Upper lobe of right lung (tissue), 1 donor: ENCODE measurements around the gene RTKN2. TPM values are rescaled to one million over a fixed set of nuclear protein-coding genes. Genes with fewer than 3 reads are reported as not detected.

Experiments used
- ATAC-seq: fragments of 200-7000 bp; cut with Tn5 transposase; one replicate; pipeline ENCODE4 v1.9.1; 2020; ENCODE audit warnings: mild to moderate bottlenecking, moderate library complexity
- DNase-seq: peaks from one replicate; pipeline ENCODE4 v3.0.0-alpha.2; 2020
- H3K27ac ChIP-seq: fragments of 200-600 bp; one replicate; pipeline ENCODE4 v1.8.0; 2022
- H3K27me3 ChIP-seq: fragments of 200-600 bp; one replicate; pipeline ENCODE4 v1.8.0; 2022; ENCODE audit warnings: mild to moderate bottlenecking
- H3K36me3 ChIP-seq: fragments of 200-600 bp; one replicate; pipeline ENCODE4 v1.8.0; 2022
- H3K4me1 ChIP-seq: fragments of 200-600 bp; one replicate; pipeline ENCODE4 v1.8.0; 2022
- H3K4me3 ChIP-seq: fragments of 200-600 bp; one replicate; pipeline ENCODE4 v1.8.0; 2022; ENCODE audit warnings: mild to moderate bottlenecking
- H3K9me3 ChIP-seq: fragments of 200-600 bp; one replicate; pipeline ENCODE4 v1.8.0; 2022
- intact Hi-C: fragments of 100-400 bp; cut with DNase I; formaldehyde crosslinking; loops from one replicate; pipeline ENCODE4 v1.11.0; 2022
- total RNA-seq: library from RNA; stranded (reverse); fragmentation: NEBNext Ultra II Directional; extraction: Animal tissue kit (Norgen Biotek cat#: 25700); gene quantifications from one replicate; pipeline ENCODE4 v1.2.1, GENCODE V29; 2021
- TF ChIP-seq, protein P1 (sequence below): fragments of 200-600 bp; IDR thresholded peaks from one replicate; pipeline ENCODE4 v1.8.0; 2022; ENCODE audit warnings: antibody characterized with exemption
- donor health status: DM: no; HTN: yes; CAD: no; lungs with severe emphysema.

Gene RTKN2
- total RNA-seq, 1 donor from 2014 or later = 93.7 TPM

DNA sequence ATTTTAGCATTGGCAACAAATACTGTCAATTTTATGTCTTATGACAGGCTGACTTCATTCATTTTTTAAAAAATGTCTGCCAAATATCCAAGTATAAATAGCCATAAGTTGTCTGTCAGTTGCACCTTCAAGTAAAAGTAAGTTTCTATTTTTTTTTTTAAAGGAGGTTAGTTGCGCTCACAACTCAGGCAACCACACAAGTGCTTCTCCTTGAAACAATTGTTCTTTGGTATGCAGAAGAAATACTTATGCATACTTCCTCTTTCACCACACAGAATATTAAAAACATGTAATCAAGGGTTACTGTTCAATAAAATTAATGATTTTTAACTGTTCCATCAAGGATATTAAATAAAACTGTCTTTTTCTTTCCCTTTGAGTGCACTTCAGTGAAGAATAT, 97.9 kb downstream of the RTKN2 start:
- Histone ChIP-seq H3K27ac (no peak overlapping the region), H3K9me3 (no peaks in the 10 kb centered on the region), H3K36me3 (no peaks in the 10 kb centered on the region), H3K27me3 (no peaks in the 10 kb centered on the region), H3K4me1 (peaks cover 7% of the 10 kb centered on the region), H3K4me3 (no peak overlapping the region)
- ATAC-seq (peak; percentile 41), DNase-seq (no peak)
- intact Hi-C loops = no loop called here
- TF ChIP-seq, protein P1, sequence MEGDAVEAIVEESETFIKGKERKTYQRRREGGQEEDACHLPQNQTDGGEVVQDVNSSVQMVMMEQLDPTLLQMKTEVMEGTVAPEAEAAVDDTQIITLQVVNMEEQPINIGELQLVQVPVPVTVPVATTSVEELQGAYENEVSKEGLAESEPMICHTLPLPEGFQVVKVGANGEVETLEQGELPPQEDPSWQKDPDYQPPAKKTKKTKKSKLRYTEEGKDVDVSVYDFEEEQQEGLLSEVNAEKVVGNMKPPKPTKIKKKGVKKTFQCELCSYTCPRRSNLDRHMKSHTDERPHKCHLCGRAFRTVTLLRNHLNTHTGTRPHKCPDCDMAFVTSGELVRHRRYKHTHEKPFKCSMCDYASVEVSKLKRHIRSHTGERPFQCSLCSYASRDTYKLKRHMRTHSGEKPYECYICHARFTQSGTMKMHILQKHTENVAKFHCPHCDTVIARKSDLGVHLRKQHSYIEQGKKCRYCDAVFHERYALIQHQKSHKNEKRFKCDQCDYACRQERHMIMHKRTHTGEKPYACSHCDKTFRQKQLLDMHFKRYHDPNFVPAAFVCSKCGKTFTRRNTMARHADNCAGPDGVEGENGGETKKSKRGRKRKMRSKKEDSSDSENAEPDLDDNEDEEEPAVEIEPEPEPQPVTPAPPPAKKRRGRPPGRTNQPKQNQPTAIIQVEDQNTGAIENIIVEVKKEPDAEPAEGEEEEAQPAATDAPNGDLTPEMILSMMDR = no peak

DNA sequence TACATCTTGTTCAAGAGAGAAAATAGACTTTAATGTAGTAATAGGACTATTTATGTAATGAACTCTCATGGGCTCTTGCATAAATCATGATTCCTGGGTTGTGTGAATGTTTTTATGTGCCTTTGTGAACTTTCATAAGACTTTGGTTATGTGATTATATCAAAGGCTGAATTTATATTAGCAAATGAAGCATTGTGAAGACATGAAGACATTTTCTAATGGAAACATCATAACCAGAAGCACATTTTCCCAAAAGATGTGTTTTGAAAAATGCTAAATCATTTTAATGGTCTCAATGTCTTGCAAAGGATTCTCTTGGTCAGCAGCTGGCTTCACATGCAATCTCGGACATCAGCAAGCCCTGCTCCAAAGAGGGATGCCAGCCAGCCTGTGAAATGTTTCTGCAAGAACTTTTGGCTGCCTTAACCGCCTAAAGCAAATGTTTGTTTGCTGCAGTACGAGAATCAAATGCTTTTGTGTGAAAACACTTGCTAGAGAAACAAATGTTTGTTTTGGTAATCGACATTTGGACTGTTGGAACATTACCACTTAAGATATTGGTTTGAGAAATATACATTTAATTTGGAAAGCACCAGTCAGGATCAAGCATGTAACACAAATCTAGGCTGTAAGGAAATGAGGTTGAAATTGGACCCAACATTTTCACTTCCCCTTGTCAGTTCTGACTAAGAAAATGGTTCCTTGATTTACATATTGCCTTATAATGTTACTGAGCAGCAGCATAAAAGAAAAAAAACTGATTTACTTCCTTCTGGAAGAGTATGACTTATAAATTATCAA, 102.1 kb downstream of the RTKN2 start:
- DNase-seq (no peak), ATAC-seq (peak; percentile 49)
- intact Hi-C loops = no loop called here
- H3K9me3 ChIP-seq = no peaks in the 10 kb centered on the region
- no peak overlapping the region for H3K27ac ChIP-seq
- TF ChIP-seq, protein P1 = no peak
- no peaks in the 10 kb centered on the region for H3K27me3 ChIP-seq
- H3K36me3 ChIP-seq = no peaks in the 10 kb centered on the region
- H3K4me3 ChIP-seq = no peak overlapping the region
- peaks cover 7% of the 10 kb centered on the region for H3K4me1 ChIP-seq

DNA sequence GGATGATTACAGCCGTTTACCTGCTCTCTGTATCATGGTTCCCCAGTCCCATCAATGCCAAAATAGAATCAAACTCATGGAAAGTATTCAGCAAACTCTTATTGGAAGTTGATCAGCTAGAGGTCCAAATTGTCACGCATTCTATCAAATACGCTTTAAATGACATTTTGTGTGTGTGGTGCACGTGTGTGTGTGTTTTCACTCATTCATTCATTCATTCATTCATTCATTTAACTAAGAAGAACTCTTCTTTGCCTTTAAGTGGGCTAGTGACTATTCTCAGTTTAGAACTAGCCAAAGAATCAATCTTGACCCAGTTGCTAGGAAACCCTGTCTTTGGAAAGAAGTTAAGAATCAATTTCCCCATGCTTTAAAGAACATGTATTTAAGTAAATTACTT, 102.8 kb downstream of the RTKN2 start:
- no peaks in the 10 kb centered on the region for H3K36me3 ChIP-seq
- TF ChIP-seq, protein P1 = no peak
- H3K4me1 ChIP-seq = peaks cover 7% of the 10 kb centered on the region
- DNase-seq = no peak
- H3K27ac ChIP-seq = no peak overlapping the region
- H3K9me3 ChIP-seq = no peaks in the 10 kb centered on the region
- intact Hi-C loops = no loop called here
- no peaks in the 10 kb centered on the region for H3K27me3 ChIP-seq
- no peak for ATAC-seq
- no peak overlapping the region for H3K4me3 ChIP-seq

DNA sequence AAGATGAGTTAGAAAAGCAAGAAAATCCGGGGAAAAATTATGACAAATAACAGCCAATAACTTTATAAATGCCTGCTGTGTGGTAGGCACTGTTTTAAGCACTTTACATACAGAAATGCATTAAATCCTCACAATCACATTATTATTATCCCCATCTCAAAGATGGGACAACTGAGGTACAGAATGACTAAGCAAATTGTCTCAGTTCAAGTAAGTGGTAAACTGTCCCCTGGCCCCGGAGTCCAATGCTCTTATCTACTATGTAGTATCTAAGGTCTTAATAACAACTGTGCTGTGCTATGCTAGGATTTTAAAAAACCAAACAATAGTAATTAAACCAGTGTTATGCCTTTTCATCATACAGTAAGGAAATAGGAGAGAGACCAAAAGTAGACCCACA, 105.6 kb downstream of the RTKN2 start:
- intact Hi-C loops = no loop called here
- Histone ChIP-seq H3K27ac (no peak overlapping the region), H3K9me3 (no peaks in the 10 kb centered on the region), H3K4me3 (no peak overlapping the region), H3K36me3 (no peaks in the 10 kb centered on the region), H3K4me1 (peaks cover 7% of the 10 kb centered on the region), H3K27me3 (no peaks in the 10 kb centered on the region)
- DNase-seq (no peak), ATAC-seq (no peak)
- TF ChIP-seq, protein P1 = no peak

DNA sequence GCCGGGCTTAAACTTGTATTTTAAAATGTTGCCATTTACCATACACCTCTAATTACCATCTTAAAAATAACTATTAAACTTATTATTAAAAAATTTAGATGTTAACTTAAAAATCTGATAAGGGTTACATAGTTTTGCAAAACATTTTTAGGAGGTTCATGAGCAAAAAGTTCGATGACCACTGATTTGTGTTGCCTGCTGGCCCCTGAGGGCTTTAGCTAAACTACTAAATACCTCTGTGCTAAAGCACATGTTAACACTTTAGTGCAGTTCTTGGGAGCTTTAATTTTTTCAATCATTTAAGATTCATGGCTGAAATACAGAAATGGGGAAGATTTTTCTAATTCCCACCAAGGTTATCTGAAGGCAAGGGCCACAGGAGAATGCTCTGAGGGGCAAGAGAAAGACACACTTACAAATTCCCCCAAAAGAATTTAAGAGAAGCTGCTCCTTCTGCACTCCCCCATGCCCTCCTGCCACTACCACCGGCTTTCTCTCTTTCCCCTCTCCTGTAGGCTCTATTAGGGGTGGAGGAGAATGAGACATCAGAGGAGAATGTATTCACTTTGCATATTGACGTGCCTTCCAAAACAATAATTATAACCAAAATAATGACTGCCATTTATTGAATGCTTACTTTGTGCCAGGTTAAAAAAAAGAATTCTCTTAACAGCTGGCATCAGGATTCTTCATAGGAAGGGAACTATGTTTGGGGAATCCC, 106.2 kb downstream of the RTKN2 start:
- intact Hi-C loops = no loop called here
- H3K27me3 ChIP-seq = no peaks in the 10 kb centered on the region
- peaks cover 7% of the 10 kb centered on the region for H3K4me1 ChIP-seq
- no peaks in the 10 kb centered on the region for H3K9me3 ChIP-seq
- H3K27ac ChIP-seq = no peak overlapping the region
- DNase-seq (no peak), ATAC-seq (no peak)
- TF ChIP-seq, protein P1 = no peak
- no peak overlapping the region for H3K4me3 ChIP-seq
- no peaks in the 10 kb centered on the region for H3K36me3 ChIP-seq
